Activated naive CD4-positive, alpha-beta T cell treated with anti-CD3 and anti-CD28 coated beads, Interleukin-2, amount 50 U/mL, for 24 hours (primary cell): ENCODE results near the gene FAM241B.

Experiments used
- H3K27ac Mint-ChIP-seq: one replicate; pipeline ENCODE4 v1.8.0; 2021; ENCODE audit warnings: mild to moderate bottlenecking, mixed read lengths
- H3K27me3 Mint-ChIP-seq: one replicate; pipeline ENCODE4 v1.8.0; 2021; ENCODE audit warnings: mixed read lengths
- H3K36me3 Mint-ChIP-seq: one replicate; pipeline ENCODE4 v1.8.0; 2021; ENCODE audit warnings: mixed read lengths
- H3K4me1 Mint-ChIP-seq: one replicate; pipeline ENCODE4 v1.8.0; 2021; ENCODE audit warnings: mixed read lengths
- H3K4me3 Mint-ChIP-seq: one replicate; pipeline ENCODE4 v1.8.0; 2021; ENCODE audit warnings: mild to moderate bottlenecking, mixed read lengths
- H3K9me3 Mint-ChIP-seq: one replicate; pipeline ENCODE4 v1.8.0; 2021; ENCODE audit warnings: mixed read lengths

The FAM241B gene

DNA sequence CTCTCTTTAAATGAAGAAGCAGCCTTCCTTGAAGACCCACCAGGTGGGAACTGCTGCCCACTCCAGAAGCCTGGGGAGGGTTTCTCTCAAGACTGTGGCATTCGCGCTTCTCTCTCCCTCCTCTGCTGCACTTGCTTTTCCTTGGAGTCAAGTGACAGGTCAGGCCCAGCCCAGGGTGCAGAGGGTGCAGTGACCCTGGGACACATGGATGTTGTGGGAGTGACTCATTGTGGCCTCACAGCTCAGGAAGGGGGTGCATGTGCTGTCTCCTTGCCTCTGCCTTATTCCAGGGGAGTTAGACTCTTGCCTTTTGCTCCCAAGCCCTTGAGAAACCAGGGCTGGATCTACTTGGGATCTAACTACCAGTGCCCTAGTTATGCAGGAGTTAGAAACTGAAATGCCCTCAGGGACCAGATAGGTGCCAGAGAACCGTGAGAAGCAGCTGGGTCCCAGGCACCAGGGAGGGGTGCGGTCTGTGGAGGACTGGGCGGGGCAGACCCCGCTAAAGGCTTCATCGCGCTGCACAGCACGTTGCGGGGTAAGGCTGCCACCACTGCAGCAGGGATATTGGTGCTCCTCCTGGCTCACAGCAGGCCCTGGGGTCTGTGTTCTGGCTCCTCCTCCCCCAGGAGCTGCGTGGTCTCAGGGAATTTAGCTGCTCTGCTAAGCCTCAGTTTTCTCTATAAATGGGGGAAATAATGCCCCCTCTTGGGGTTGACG is 11.4 kb downstream of the FAM241B start:
- no peaks in the 10 kb centered on the region for H3K4me1 Mint-ChIP-seq
- no peaks in the 10 kb centered on the region for H3K36me3 Mint-ChIP-seq
- H3K27ac Mint-ChIP-seq: no peak overlapping the region
- H3K27me3 Mint-ChIP-seq: no peaks in the 10 kb centered on the region
- no peak overlapping the region for H3K4me3 Mint-ChIP-seq
- no peaks in the 10 kb centered on the region for H3K9me3 Mint-ChIP-seq

- no peak overlapping the region for H3K4me3 Mint-ChIP-seq
- H3K27me3 Mint-ChIP-seq: no peaks in the 10 kb centered on the region
- no peaks in the 10 kb centered on the region for H3K36me3 Mint-ChIP-seq
- H3K9me3 Mint-ChIP-seq: no peaks in the 10 kb centered on the region
- H3K27ac Mint-ChIP-seq: no peak overlapping the region
- H3K4me1 Mint-ChIP-seq: no peaks in the 10 kb centered on the region
Measured at GRCh38 chr10:69642747-69643146, 12.7 kb downstream of the FAM241B start.

GRCh38 chr10:69643779-69644657 is 14.0 kb downstream of the FAM241B start:
- H3K9me3 Mint-ChIP-seq: no peaks in the 10 kb centered on the region
- H3K27me3 Mint-ChIP-seq: no peaks in the 10 kb centered on the region
- no peaks in the 10 kb centered on the region for H3K36me3 Mint-ChIP-seq
- H3K4me3 Mint-ChIP-seq: no peak overlapping the region
- H3K4me1 Mint-ChIP-seq: no peaks in the 10 kb centered on the region
- H3K27ac Mint-ChIP-seq: no peak overlapping the region

- no peaks in the 10 kb centered on the region for H3K9me3 Mint-ChIP-seq
- H3K27ac Mint-ChIP-seq: no peak overlapping the region
- no peaks in the 10 kb centered on the region for H3K36me3 Mint-ChIP-seq
- no peak overlapping the region for H3K4me3 Mint-ChIP-seq
- H3K27me3 Mint-ChIP-seq: no peaks in the 10 kb centered on the region
- no peaks in the 10 kb centered on the region for H3K4me1 Mint-ChIP-seq
Measured at GRCh38 chr10:69644658-69645295, 14.7 kb downstream of the FAM241B start.

DNA sequence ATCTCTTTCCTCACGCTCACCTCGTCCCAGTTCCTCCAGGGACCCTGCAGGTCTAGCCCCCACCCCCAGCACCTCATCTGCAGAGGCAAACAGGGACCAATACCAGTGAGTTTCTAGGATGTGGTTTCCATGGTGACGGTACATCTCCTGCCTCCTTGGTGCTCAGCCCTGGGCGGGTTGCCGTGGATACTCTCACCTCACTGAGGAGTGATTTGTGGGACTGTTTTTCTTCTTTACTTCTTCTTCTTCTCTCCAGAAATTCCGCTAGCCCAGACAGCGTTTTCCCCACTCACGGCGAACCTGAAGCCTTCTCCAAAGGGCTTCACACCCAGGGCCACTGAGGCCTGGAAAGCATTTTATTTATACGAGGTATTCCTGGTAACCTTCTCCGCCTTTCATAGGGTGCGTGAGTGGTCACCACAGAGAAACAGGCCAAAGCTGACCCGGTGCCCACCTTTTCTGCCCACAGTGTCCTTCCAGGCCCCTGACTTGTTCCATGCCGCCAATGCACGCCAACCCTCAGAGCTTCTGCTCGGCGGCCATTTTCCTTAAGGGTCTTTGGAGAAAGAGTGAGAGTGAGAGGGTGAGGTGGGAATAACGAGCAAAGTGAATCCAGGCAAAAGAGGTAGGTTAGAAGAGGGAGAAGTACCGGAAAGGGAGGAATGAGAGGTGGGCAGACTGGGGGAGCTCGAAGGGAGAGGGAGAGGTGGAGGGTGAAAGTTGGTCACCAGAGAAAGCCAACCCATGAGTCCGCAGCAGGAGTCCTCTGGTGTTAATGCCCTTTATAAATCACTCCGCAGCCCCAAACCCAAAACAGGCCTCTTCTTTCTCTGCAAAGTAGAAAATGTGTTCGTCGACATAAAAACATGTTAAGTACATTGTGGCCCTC is 15.5 kb downstream of the FAM241B start:
- Mint-ChIP-seq H3K4me3 (no peak overlapping the region), H3K27ac (no peak overlapping the region), H3K9me3 (no peaks in the 10 kb centered on the region), H3K4me1 (peaks cover under 1% of the 10 kb centered on the region), H3K36me3 (no peaks in the 10 kb centered on the region), H3K27me3 (no peaks in the 10 kb centered on the region)

GRCh38 chr10:69646185-69647060 is 16.4 kb downstream of the FAM241B start:
- no peak overlapping the region for H3K27ac Mint-ChIP-seq

DNA sequence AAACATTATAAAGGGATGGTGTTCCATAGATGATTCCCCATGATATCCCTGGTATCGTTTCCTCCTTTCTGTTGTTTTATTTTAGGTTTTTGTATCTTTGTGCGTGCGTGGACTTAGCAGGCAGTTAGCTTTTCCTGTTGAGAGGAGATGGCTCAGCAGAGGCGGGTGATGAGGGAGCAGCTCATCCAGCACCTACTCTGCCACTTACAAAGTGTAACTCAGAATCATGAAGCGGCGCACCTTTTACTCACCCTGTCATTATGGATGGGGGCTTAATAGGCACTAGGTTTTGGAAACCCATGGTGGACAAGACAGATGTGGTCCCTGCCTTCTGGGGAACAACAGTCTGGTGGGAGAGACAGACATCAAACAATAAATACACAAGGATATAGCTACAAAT is 17.1 kb downstream of the FAM241B start:
- H3K9me3 Mint-ChIP-seq: no peaks in the 10 kb centered on the region
- H3K4me3 Mint-ChIP-seq: no peak overlapping the region
- peaks cover 10% of the 10 kb centered on the region for H3K4me1 Mint-ChIP-seq
- H3K36me3 Mint-ChIP-seq: no peaks in the 10 kb centered on the region
- H3K27me3 Mint-ChIP-seq: no peaks in the 10 kb centered on the region
- H3K27ac Mint-ChIP-seq: no peak overlapping the region

More at GRCh38 chr10:69646185-69647060, 16.4 kb downstream of the FAM241B start:
- Mint-ChIP-seq H3K4me1 (peaks cover 9% of the 10 kb centered on the region), H3K27me3 (no peaks in the 10 kb centered on the region), H3K4me3 (no peak overlapping the region), H3K36me3 (no peaks in the 10 kb centered on the region), H3K9me3 (no peaks in the 10 kb centered on the region)

DNA sequence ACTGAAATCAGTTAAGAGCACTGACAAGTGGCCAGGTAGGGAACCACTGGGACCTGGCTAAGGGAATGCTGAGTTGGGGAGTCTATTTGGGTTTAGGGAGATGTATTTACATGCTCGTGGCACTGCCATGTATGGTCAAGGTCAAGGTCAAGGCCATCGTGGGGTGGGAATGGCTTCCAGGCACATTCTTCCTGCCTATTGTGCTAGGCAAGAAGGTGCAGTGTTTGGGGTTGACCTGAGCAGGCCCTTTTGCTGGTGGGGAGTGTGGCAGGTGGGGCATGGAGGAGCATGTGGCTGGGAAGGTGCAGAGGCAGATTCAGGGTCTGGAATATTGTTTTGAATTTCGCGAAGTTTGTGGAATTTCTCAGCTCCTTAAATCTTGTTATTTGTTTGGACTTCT is 17.8 kb downstream of the FAM241B start:
- Mint-ChIP-seq H3K27ac (peak overlapping the region; percentile 14), H3K4me3 (no peak overlapping the region), H3K27me3 (no peaks in the 10 kb centered on the region), H3K4me1 (peaks cover 10% of the 10 kb centered on the region), H3K9me3 (no peaks in the 10 kb centered on the region), H3K36me3 (no peaks in the 10 kb centered on the region)

GRCh38 chr10:69648461-69648860 is 18.4 kb downstream of the FAM241B start:
- H3K9me3 Mint-ChIP-seq: no peaks in the 10 kb centered on the region
- no peaks in the 10 kb centered on the region for H3K27me3 Mint-ChIP-seq
- no peak overlapping the region for H3K4me3 Mint-ChIP-seq
- no peaks in the 10 kb centered on the region for H3K36me3 Mint-ChIP-seq
- peaks cover 10% of the 10 kb centered on the region for H3K4me1 Mint-ChIP-seq
- H3K27ac Mint-ChIP-seq: no peak overlapping the region

DNA sequence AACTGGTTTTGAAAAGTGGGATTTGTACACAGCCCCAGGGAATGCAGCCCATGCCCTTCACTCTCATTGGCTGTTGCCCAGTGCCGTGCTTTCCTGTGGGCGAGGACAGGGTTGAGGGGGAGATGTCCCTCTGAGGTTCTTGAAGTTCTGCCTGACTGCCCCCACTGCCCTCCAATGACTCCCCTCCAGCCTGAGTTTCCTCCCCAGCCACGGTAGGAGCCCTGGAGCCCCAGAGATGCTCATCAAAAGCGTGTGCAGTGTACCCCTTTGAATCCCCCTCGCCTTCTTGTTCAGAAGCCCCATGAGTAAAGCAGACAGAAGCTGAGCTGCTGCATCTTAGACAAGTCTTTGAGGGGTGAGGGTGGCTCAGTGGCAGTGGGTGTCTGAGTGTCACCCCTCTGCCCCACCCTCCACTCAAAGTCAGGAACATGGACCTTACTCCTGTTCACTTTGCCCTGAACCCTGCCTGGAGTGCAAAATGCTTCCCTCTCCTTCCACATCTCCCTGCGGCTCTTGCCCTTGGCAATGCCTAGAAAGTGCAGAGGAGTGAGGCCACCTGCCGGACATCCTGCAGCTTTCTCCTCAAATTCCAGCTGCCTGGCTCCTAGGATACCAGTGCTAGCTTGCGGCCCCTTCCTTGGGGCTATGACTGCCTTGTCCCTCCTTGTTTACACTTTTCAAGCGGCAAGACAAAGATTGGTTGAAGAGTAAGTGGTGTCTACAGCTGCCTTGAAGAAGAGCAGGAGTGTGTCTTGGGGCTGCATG is 19.9 kb downstream of the FAM241B start:
- Mint-ChIP-seq H3K4me1 (peaks cover 10% of the 10 kb centered on the region), H3K9me3 (no peaks in the 10 kb centered on the region), H3K27ac (no peak overlapping the region), H3K36me3 (no peaks in the 10 kb centered on the region), H3K27me3 (no peaks in the 10 kb centered on the region), H3K4me3 (no peak overlapping the region)

- Mint-ChIP-seq H3K9me3 (no peaks in the 10 kb centered on the region), H3K27ac (no peak overlapping the region), H3K27me3 (no peaks in the 10 kb centered on the region), H3K4me1 (peaks cover 10% of the 10 kb centered on the region), H3K4me3 (no peak overlapping the region), H3K36me3 (no peaks in the 10 kb centered on the region)
Measured at GRCh38 chr10:69650589-69651261, 20.7 kb downstream of the FAM241B start.

DNA sequence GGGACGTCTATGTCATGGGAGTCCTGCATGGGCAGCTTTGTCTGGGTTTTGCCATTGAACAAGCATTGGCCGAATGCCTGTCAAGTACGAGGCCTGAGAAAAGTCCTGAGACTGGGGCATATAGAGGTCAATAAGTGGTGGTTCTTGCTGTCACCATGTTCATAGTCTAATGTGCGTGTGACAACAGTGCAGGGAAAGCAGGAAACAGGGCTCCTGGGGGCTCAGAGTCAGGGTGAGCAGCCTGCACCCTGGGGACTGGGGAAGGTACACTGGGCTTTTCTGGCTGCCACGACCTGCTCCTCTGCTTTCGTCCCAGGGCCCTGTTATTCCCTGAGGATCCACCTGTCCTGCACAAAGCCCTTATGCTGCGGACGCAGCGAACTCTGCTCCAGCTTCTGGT is 21.3 kb downstream of the FAM241B start:
- no peak overlapping the region for H3K4me3 Mint-ChIP-seq
- no peaks in the 10 kb centered on the region for H3K36me3 Mint-ChIP-seq
- no peaks in the 10 kb centered on the region for H3K9me3 Mint-ChIP-seq
- peaks cover 10% of the 10 kb centered on the region for H3K4me1 Mint-ChIP-seq
- H3K27me3 Mint-ChIP-seq: no peaks in the 10 kb centered on the region
- no peak overlapping the region for H3K27ac Mint-ChIP-seq

- no peaks in the 10 kb centered on the region for H3K9me3 Mint-ChIP-seq
- H3K27me3 Mint-ChIP-seq: no peaks in the 10 kb centered on the region
Measured at GRCh38 chr10:69652111-69652856, 22.2 kb downstream of the FAM241B start.

More at GRCh38 chr10:69652111-69652856, 22.2 kb downstream of the FAM241B start:
- no peak overlapping the region for H3K4me3 Mint-ChIP-seq
- no peak overlapping the region for H3K27ac Mint-ChIP-seq
- peaks cover 10% of the 10 kb centered on the region for H3K4me1 Mint-ChIP-seq
- H3K36me3 Mint-ChIP-seq: no peaks in the 10 kb centered on the region
